GM12892 (cell line): ENCODE results near the gene CCNA1.

Source experiments
- POLR2A ChIP-seq: IDR thresholded peaks from 2 replicates; pipeline ENCODE4 v1.6.1; 2011; ENCODE audit warnings: low read depth, low read length, control low read depth
- POLR2AphosphoS5 ChIP-seq: IDR thresholded peaks from 2 replicates; pipeline ENCODE4 v1.6.1; 2011; ENCODE audit warnings: low read depth, low read length, control low read depth
- TAF1 ChIP-seq: IDR thresholded peaks from 2 replicates; pipeline ENCODE4 v1.6.1; 2011; ENCODE audit warnings: low read depth, mild to moderate bottlenecking, control low read depth, low read length, borderline replicate concordance

- TF ChIP-seq POLR2A: no peak
- TF ChIP-seq POLR2AphosphoS5: no peak
- TF ChIP-seq TAF1: no peak
Measured at GRCh38 chr13:36445891-36446351, 13.6 kb downstream of the CCNA1 start.
